IPS DF 4.7 (cell line): Measurements from ENCODE around the gene PCBP3.

Experiments used
- DNase-seq: peaks from one replicate; pipeline ENCODE4 v3.0.0-alpha.2; 2013; ENCODE audit warnings: low spot score; ENCODE audit errors: extremely low read depth

PCBP3 gene

GRCh38 chr21:45750936-45751335 lies 107.4 kb downstream of the PCBP3 start:
- DNase-seq, result no peak

GRCh38 chr21:45753445-45753844 lies 109.9 kb downstream of the PCBP3 start:
- DNase-seq, result no peak

- no peak for DNase-seq
Measured at GRCh38 chr21:45756029-45756428, 112.5 kb downstream of the PCBP3 start.

- no peak for DNase-seq
Measured at GRCh38 chr21:45756669-45757068, 113.1 kb downstream of the PCBP3 start.

DNA sequence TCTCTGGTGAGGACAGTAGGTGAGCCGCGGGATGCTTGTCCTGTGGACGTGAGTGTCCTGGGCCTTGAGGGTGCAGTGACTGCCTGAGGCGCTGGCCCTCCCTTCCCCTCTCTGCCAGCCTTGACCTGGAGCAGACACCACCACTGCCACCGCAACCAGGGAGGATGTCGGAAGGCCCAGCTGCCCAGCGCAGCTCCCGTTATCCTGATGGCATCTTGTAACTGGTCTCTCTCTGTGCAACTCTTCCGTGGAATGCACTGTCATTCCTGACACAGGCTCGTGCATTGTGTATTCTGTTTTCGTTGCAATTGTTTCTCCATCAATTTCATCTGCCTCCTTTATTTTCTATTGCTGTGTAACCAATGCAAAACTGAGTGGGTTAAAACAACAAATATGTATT lies 118.2 kb downstream of the PCBP3 start:
- no peak for DNase-seq

- DNase-seq, result no peak
Measured at GRCh38 chr21:45763074-45763473, 119.5 kb downstream of the PCBP3 start.

GRCh38 chr21:45763506-45763905 lies 120.0 kb downstream of the PCBP3 start:
- no peak for DNase-seq

- no peak for DNase-seq
Measured at GRCh38 chr21:45764792-45765191, 121.3 kb downstream of the PCBP3 start.

GRCh38 chr21:45765375-45765774 lies 121.8 kb downstream of the PCBP3 start:
- no peak for DNase-seq

DNA sequence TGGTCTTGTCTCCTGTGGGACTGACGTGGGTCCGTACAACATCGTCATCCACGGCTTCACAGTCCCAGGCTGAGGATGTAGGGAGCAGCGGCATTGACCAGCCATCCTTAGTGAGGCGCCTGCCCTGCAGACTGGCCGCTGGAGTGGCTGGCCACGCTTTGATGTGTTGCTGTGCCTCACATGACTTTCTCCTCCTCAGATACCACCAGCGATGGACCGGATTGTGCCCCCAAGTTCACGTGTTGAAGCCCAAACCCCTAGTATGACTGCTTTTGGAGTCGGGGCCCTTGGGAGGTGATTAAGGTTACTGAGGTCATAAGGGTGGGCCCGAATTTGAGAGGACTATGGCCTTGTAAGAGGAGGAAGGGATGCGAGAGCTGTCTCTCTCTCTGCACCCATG lies 122.5 kb downstream of the PCBP3 start:
- no peak for DNase-seq

DNA sequence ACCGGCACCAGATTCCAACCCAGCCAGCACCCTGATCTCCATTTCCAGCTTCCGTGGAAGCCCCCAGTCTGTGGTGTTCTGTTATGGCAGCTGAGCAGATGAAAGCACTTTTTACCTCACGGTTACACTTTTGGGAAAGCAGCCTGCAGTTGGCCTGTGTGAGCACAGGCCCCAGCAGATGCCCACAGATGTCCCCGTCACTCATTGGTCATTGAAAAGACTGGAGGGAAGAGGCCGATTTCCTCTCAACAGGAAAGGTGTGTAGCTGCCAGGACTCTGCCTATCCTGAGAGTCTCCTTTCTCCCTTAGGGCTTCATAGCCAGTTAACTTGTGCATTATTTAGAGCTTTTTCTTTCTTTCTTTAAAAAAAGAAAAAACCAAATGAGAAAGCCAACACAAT lies 123.0 kb downstream of the PCBP3 start:
- DNase-seq, result no peak

DNA sequence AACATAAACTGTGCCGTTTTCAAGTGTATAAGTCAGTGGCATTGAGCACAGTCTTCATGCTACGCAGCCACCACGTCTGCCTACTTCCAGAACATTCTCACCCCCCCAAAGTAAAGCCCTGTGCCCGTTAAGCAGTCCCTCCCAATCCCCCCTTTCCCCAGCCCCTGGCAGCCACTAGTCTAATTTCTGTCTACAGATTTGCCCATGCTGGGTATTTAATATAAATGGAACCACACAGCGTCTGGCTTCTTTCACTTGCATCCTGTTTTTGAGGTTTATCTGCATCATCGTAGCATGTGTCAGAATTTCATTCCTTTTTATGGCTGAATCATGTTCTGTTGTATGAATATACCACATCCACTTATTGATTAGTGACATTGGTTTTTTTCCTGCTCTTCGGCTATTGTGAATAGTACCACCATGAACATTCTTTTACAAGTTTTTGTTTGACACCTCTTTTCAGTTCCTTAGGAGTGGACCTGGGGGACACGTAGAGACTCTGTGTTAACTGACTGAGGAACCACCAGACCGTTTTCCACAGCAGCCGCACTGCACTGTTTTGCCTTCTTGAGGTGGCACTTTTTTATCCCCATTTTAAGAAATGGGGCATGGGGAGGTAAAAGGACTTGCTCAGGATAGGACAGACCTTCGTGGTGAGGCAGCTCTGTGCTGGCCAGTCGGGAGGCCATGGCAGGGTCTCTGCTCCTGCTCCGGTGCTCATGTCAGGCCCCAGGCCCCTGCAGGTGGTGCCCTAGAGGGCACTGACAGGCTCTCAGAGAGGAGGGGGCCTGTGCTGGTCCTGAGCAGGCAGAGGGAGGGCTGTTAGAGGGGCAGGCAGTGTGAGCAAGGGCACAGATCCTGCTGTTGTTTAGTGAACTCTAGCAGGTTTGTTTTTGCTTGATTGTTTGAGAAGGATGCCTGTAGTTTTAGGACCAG lies 123.8 kb downstream of the PCBP3 start:
- DNase-seq, result no peak

- DNase-seq, result no peak
Measured at GRCh38 chr21:45768011-45768739, 124.7 kb downstream of the PCBP3 start.

GRCh38 chr21:45768740-45769048 lies 125.2 kb downstream of the PCBP3 start:
- no peak for DNase-seq

- no peak for DNase-seq
Measured at GRCh38 chr21:45769294-45769693, 125.8 kb downstream of the PCBP3 start.

- no peak for DNase-seq
Measured at GRCh38 chr21:45769896-45770295, 126.4 kb downstream of the PCBP3 start.

DNA sequence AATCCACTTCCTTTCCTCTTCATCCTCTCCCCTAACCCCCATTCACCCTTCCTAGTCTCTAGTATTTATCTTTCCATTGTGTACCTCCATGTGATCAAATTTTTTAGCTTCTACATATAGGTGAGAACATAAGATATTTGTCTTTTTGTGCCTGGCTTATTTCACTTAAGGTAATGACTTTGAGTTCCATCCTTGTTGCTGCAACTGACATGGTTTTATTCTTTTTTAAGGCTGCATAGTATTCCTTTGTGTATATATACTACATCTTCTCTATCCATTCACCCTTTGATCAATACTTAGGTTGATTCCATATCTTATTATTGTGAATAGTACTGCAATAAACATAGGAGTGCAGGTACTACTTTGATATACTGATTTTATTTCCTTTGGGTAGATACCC lies 128.7 kb downstream of the PCBP3 start:
- no peak for DNase-seq

GRCh38 chr21:45774291-45774690 lies 130.8 kb downstream of the PCBP3 start:
- DNase-seq, result no peak

GRCh38 chr21:45776971-45777370 lies 133.4 kb downstream of the PCBP3 start:
- DNase-seq, result no peak

- DNase-seq, result no peak
Measured at GRCh38 chr21:45778686-45779085, 135.2 kb downstream of the PCBP3 start.

- DNase-seq, result no peak
Measured at GRCh38 chr21:45779226-45779625, 135.7 kb downstream of the PCBP3 start.

- no peak for DNase-seq
Measured at GRCh38 chr21:45780647-45781046, 137.1 kb downstream of the PCBP3 start.

- no peak for DNase-seq
Measured at GRCh38 chr21:45781741-45782140, 138.2 kb downstream of the PCBP3 start.
